GM12892 (cell line): ENCODE data around the gene PRX.

Experiments
- POLR2A ChIP-seq: IDR thresholded peaks from 2 replicates; pipeline ENCODE4 v1.6.1; 2011; ENCODE audit warnings: low read depth, low read length, control low read depth
- POLR2AphosphoS5 ChIP-seq: IDR thresholded peaks from 2 replicates; pipeline ENCODE4 v1.6.1; 2011; ENCODE audit warnings: low read depth, low read length, control low read depth
- TAF1 ChIP-seq: IDR thresholded peaks from 2 replicates; pipeline ENCODE4 v1.6.1; 2011; ENCODE audit warnings: low read depth, mild to moderate bottlenecking, control low read depth, low read length, borderline replicate concordance

- TF ChIP-seq TAF1 (no peak), POLR2A (no peak), POLR2AphosphoS5 (no peak)
These were observed 6.0 kb upstream of the PRX start for GRCh38 chr19:40419066-40419612.
